Neural progenitor cell (in vitro differentiated cells): ENCODE measurements around the gene SMIM22. TPM values are rescaled to one million over a fixed set of nuclear protein-coding genes. Genes with fewer than 3 reads are reported as not detected.

ENCODE experiments used
- DNase-seq: peaks from one replicate; pipeline ENCODE4 v3.0.0-alpha.2; 2016; ENCODE audit warnings: low spot score
- H2AFZ ChIP-seq: fragments of 200-600 bp; sonication (generic); replicated peaks from 2 replicates; pipeline ENCODE4 v1.6.1; 2016; ENCODE audit warnings: antibody characterized with exemption
- H3F3A ChIP-seq: fragments of 200-600 bp; sonication (generic); 2 replicates; pipeline ENCODE4 v1.6.1; 2016; ENCODE audit warnings: antibody characterized with exemption, low read depth
- H3K27ac ChIP-seq: fragments of 200-600 bp; sonication (generic); 2 replicates; pipeline ENCODE4 v1.5.1; 2016; ENCODE audit warnings: mild to moderate bottlenecking
- H3K27me3 ChIP-seq: fragments of 200-600 bp; sonication (generic); 2 replicates; pipeline ENCODE4 v1.6.1; 2016; ENCODE audit warnings: mild to moderate bottlenecking, moderate library complexity
- H3K36me3 ChIP-seq: fragments of 200-600 bp; sonication (generic); 2 replicates; pipeline ENCODE4 v1.5.1; 2016
- H3K4me1 ChIP-seq: fragments of 200-600 bp; sonication (generic); 2 replicates; pipeline ENCODE4 v1.6.1; 2016; ENCODE audit warnings: mixed run types
- H3K4me2 ChIP-seq: fragments of 200-600 bp; sonication (generic); 2 replicates; pipeline ENCODE4 v1.6.1; 2016
- H3K4me3 ChIP-seq: fragments of 200-600 bp; sonication (generic); 2 replicates; pipeline ENCODE4 v1.5.1; 2016
- H3K79me2 ChIP-seq: fragments of 200-600 bp; sonication (generic); 2 replicates; pipeline ENCODE4 v1.6.1; 2016; ENCODE audit warnings: low read depth
- H3K9ac ChIP-seq: fragments of 200-600 bp; sonication (generic); 2 replicates; pipeline ENCODE4 v1.6.1; 2016
- H3K9me3 ChIP-seq: fragments of 200-600 bp; sonication (generic); 2 replicates; pipeline ENCODE4 v1.5.1; 2016; ENCODE audit warnings: low read depth
- H4K20me1 ChIP-seq: fragments of 200-600 bp; sonication (generic); 2 replicates; pipeline ENCODE4 v1.6.1; 2016; ENCODE audit warnings: low read depth
- H3K27ac Mint-ChIP-seq: 3 replicates; pipeline ENCODE4 v1.8.0; 2021; ENCODE audit warnings: mixed read lengths
- H3K27me3 Mint-ChIP-seq: 2 replicates; pipeline ENCODE4 v1.8.0; 2022; ENCODE audit warnings: low read depth, mild to moderate bottlenecking, inconsistent platforms, moderate library complexity, mixed read lengths; ENCODE audit not compliant: insufficient read depth
- H3K36me3 Mint-ChIP-seq: 3 replicates; pipeline ENCODE4 v1.8.0; 2021; ENCODE audit warnings: mixed read lengths
- H3K4me1 Mint-ChIP-seq: 3 replicates; pipeline ENCODE4 v1.8.0; 2021; ENCODE audit warnings: mixed read lengths
- H3K4me3 Mint-ChIP-seq: 3 replicates; pipeline ENCODE4 v1.8.0; 2021; ENCODE audit warnings: mild to moderate bottlenecking, moderate library complexity, mixed read lengths
- H3K9me3 Mint-ChIP-seq: 3 replicates; pipeline ENCODE4 v1.8.0; 2020; ENCODE audit warnings: mixed read lengths
- EZH2 ChIP-seq: fragments of 200-600 bp; sonication (generic); IDR thresholded peaks from 2 replicates; pipeline ENCODE4 v1.6.1; 2017; ENCODE audit warnings: antibody characterized with exemption, mild to moderate bottlenecking, moderate library complexity
- EZH2phosphoT487 ChIP-seq: fragments of 200-600 bp; sonication (generic); IDR thresholded peaks from 2 replicates; pipeline ENCODE4 v1.6.1; 2017; ENCODE audit warnings: antibody characterized with exemption
- total RNA-seq: library from RNA; depleted of rRNA; stranded (reverse); fragments of >200 nt; gene quantifications from 2 replicates; pipeline ENCODE4 v1.2.3, GENCODE V29; 2015; ENCODE audit warnings: low replicate concordance
- TF ChIP-seq, protein P1 (sequence below): fragments of 200-600 bp; sonication (generic); IDR thresholded peaks from 2 replicates; pipeline ENCODE4 v1.5.1; 2017; ENCODE audit warnings: antibody characterized with exemption, mild to moderate bottlenecking

Gene SMIM22
- total RNA-seq, 1 donor from 2014 or later: not detected

GRCh38 chr16:4801962-4802658 lies 6.9 kb downstream of the SMIM22 start, which contains the start of gene ROGDI:
Gene ROGDI (minus strand): TSS chr16:4802633. CDS start chr16:4802571, 62 bp downstream.
- no peaks in the 10 kb centered on the region for H3K36me3 ChIP-seq
- DNase-seq: peak; percentile 94
- peak within 1 kb of the TSS; percentile 89 for H2AFZ ChIP-seq

GRCh38 chr16:4802659-4803287 lies 7.6 kb downstream of the SMIM22 start:
- peaks cover 6% of the 10 kb centered on the region for H3K36me3 ChIP-seq
- Mint-ChIP-seq H3K27me3 (peaks cover 4% of the 10 kb centered on the region), H3K36me3 (peaks cover 11% of the 10 kb centered on the region), H3K9me3 (no peaks in the 10 kb centered on the region), H3K4me1 (peaks cover 15% of the 10 kb centered on the region), H3K27ac (peak overlapping the region; percentile 88), H3K4me3 (peak overlapping the region; percentile 90)
- DNase-seq: peak; percentile 96
- H3K4me2 ChIP-seq: peak overlapping the region; percentile 83
- TF ChIP-seq EZH2phosphoT487 (no peak), EZH2 (no peak)
- TF ChIP-seq, protein P1, sequence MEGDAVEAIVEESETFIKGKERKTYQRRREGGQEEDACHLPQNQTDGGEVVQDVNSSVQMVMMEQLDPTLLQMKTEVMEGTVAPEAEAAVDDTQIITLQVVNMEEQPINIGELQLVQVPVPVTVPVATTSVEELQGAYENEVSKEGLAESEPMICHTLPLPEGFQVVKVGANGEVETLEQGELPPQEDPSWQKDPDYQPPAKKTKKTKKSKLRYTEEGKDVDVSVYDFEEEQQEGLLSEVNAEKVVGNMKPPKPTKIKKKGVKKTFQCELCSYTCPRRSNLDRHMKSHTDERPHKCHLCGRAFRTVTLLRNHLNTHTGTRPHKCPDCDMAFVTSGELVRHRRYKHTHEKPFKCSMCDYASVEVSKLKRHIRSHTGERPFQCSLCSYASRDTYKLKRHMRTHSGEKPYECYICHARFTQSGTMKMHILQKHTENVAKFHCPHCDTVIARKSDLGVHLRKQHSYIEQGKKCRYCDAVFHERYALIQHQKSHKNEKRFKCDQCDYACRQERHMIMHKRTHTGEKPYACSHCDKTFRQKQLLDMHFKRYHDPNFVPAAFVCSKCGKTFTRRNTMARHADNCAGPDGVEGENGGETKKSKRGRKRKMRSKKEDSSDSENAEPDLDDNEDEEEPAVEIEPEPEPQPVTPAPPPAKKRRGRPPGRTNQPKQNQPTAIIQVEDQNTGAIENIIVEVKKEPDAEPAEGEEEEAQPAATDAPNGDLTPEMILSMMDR: no peak
- peak overlapping the region; percentile 91 for H3K4me3 ChIP-seq
- H3K4me1 ChIP-seq: peaks cover 15% of the 10 kb centered on the region
- H3K27ac ChIP-seq: peak overlapping the region; percentile 87
- H4K20me1 ChIP-seq: no peaks in the 10 kb centered on the region
- H2AFZ ChIP-seq: peak overlapping the region; percentile 89
- H3F3A ChIP-seq: peaks cover 45% of the 10 kb centered on the region
- H3K9ac ChIP-seq: no peak overlapping the region
- peaks cover 5% of the 10 kb centered on the region for H3K79me2 ChIP-seq
- H3K27me3 ChIP-seq: no peaks in the 10 kb centered on the region
- no peaks in the 10 kb centered on the region for H3K9me3 ChIP-seq

More at GRCh38 chr16:4801962-4802658, 6.9 kb downstream of the SMIM22 start, which contains the start of gene ROGDI:
- TF ChIP-seq, protein P1: no peak
- TF ChIP-seq EZH2 (no peak), EZH2phosphoT487 (no peak)
- Histone ChIP-seq H3K9me3 (no peaks in the 10 kb centered on the region), H3K4me3 (peak within 1 kb of the TSS; percentile 91), H3K27me3 (no peaks in the 10 kb centered on the region), H4K20me1 (no peaks in the 10 kb centered on the region), H3K9ac (no peak within 1 kb of the TSS), H3K4me1 (peaks cover 15% of the 10 kb centered on the region), H3K27ac (peak within 1 kb of the TSS; percentile 87), H3K79me2 (peaks cover 5% of the 10 kb centered on the region), H3F3A (peaks cover 45% of the 10 kb centered on the region), H3K4me2 (peak within 1 kb of the TSS; percentile 83)
- H3K27me3 Mint-ChIP-seq: peaks cover 6% of the 10 kb centered on the region
- peak within 1 kb of the TSS; percentile 90 for H3K4me3 Mint-ChIP-seq
- peaks cover 8% of the 10 kb centered on the region for H3K36me3 Mint-ChIP-seq
- no peaks in the 10 kb centered on the region for H3K9me3 Mint-ChIP-seq
- peaks cover 15% of the 10 kb centered on the region for H3K4me1 Mint-ChIP-seq
- H3K27ac Mint-ChIP-seq: peak within 1 kb of the TSS; percentile 88

GRCh38 chr16:4803401-4803844 lies 8.3 kb downstream of the SMIM22 start:
- peaks cover 8% of the 10 kb centered on the region for H3K36me3 ChIP-seq
- TF ChIP-seq EZH2 (no peak), EZH2phosphoT487 (no peak)
- TF ChIP-seq, protein P1: no peak
- no peak for DNase-seq
- H3K9me3 ChIP-seq: no peaks in the 10 kb centered on the region
- peak overlapping the region; percentile 83 for H3K4me2 ChIP-seq
- peak overlapping the region; percentile 91 for H3K4me3 ChIP-seq
- no peaks in the 10 kb centered on the region for H3K27me3 ChIP-seq
- Mint-ChIP-seq H3K9me3 (no peaks in the 10 kb centered on the region), H3K4me3 (peak overlapping the region; percentile 90), H3K27ac (no peak overlapping the region), H3K36me3 (peaks cover 11% of the 10 kb centered on the region), H3K4me1 (peaks cover 15% of the 10 kb centered on the region), H3K27me3 (peaks cover 4% of the 10 kb centered on the region)
- H3K27ac ChIP-seq: no peak overlapping the region
- H3K9ac ChIP-seq: no peak overlapping the region
- H3F3A ChIP-seq: peaks cover 45% of the 10 kb centered on the region
- H4K20me1 ChIP-seq: no peaks in the 10 kb centered on the region
- peaks cover 5% of the 10 kb centered on the region for H3K79me2 ChIP-seq
- H2AFZ ChIP-seq: peak overlapping the region; percentile 77
- H3K4me1 ChIP-seq: peaks cover 15% of the 10 kb centered on the region
